WTC11 (cell line): ENCODE results near the gene B3GNT4.

Experiments
- CREB1 ChIP-seq: sonication (generic); formaldehyde crosslinking; IDR thresholded peaks from 2 replicates; pipeline ENCODE4 v1.8.0; 2023; ENCODE audit warnings: mild to moderate bottlenecking, missing genetic modification reagents
- JUN ChIP-seq: sonication (generic); formaldehyde crosslinking; IDR thresholded peaks from 2 replicates; pipeline ENCODE4 v1.8.0; 2023; ENCODE audit warnings: mild to moderate bottlenecking, missing genetic modification reagents
- SP1 ChIP-seq: sonication (generic); formaldehyde crosslinking; conservative IDR thresholded peaks from 2 replicates; pipeline ENCODE4 v1.8.1; 2022; ENCODE audit warnings: missing genetic modification reagents
- ZBTB21 ChIP-seq: sonication (generic); formaldehyde crosslinking; IDR thresholded peaks from 2 replicates; pipeline ENCODE4 v1.8.1; 2023; ENCODE audit warnings: mild to moderate bottlenecking, missing genetic modification reagents, borderline replicate concordance
- ZNF219 ChIP-seq: sonication (generic); formaldehyde crosslinking; IDR thresholded peaks from 2 replicates; pipeline ENCODE4 v1.8.0; 2023; ENCODE audit warnings: missing genetic modification reagents, mild to moderate bottlenecking, borderline replicate concordance
- ZNF423 ChIP-seq: fragments of 250-450 bp; sonication (Bioruptor Pico); IDR thresholded peaks from 2 replicates; pipeline ENCODE4 v2.1.2; 2022; ENCODE audit warnings: mild to moderate bottlenecking, moderate library complexity
- ZNF425 ChIP-seq: fragments of 250-450 bp; sonication (Bioruptor Pico); conservative IDR thresholded peaks from 2 replicates; pipeline ENCODE4 v1.9.0; 2021; ENCODE audit warnings: mild to moderate bottlenecking
- TF ChIP-seq, protein P1 (sequence below): fragments of 200-600 bp; IDR thresholded peaks from 2 replicates; pipeline ENCODE4 v1.8.0; 2022; ENCODE audit warnings: antibody characterized with exemption
- TF ChIP-seq, protein P2 (sequence below): sonication (generic); formaldehyde crosslinking; IDR thresholded peaks from 2 replicates; pipeline ENCODE4 v1.8.1; 2023; ENCODE audit warnings: mild to moderate bottlenecking, missing genetic modification reagents, moderate library complexity

- TF ChIP-seq, protein P1, sequence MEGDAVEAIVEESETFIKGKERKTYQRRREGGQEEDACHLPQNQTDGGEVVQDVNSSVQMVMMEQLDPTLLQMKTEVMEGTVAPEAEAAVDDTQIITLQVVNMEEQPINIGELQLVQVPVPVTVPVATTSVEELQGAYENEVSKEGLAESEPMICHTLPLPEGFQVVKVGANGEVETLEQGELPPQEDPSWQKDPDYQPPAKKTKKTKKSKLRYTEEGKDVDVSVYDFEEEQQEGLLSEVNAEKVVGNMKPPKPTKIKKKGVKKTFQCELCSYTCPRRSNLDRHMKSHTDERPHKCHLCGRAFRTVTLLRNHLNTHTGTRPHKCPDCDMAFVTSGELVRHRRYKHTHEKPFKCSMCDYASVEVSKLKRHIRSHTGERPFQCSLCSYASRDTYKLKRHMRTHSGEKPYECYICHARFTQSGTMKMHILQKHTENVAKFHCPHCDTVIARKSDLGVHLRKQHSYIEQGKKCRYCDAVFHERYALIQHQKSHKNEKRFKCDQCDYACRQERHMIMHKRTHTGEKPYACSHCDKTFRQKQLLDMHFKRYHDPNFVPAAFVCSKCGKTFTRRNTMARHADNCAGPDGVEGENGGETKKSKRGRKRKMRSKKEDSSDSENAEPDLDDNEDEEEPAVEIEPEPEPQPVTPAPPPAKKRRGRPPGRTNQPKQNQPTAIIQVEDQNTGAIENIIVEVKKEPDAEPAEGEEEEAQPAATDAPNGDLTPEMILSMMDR: no peak
- TF ChIP-seq ZNF219 (CRISPR knock-in tag) (no peak), SP1 (CRISPR knock-in tag) (no peak), JUN (CRISPR knock-in tag) (no peak), ZBTB21 (CRISPR knock-in tag) (no peak), ZNF423 (CRISPR knock-in tag) (no peak), CREB1 (CRISPR knock-in tag) (no peak), ZNF425 (CRISPR knock-in tag) (no peak)
- TF ChIP-seq, protein P2, sequence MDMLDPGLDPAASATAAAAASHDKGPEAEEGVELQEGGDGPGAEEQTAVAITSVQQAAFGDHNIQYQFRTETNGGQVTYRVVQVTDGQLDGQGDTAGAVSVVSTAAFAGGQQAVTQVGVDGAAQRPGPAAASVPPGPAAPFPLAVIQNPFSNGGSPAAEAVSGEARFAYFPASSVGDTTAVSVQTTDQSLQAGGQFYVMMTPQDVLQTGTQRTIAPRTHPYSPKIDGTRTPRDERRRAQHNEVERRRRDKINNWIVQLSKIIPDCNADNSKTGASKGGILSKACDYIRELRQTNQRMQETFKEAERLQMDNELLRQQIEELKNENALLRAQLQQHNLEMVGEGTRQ (CRISPR knock-in tag): no peak
Observed at GRCh38 chr12:122192441-122192840, 11.1 kb upstream of the B3GNT4 start.
